ENCODE results near the gene TSPAN16.

The TSPAN16 gene

GRCh38 chr19:11268783-11269267 is 27.1 kb upstream of the TSPAN16 start:
- no peak for DNase-seq (ENCODE audit: low spot score)

- DNase-seq (ENCODE audit: low spot score): no peak
Measured at GRCh38 chr19:11269408-11269807, 26.6 kb upstream of the TSPAN16 start.

GRCh38 chr19:11273296-11273695 is 22.7 kb upstream of the TSPAN16 start:
- peak; percentile 56 for DNase-seq (ENCODE audit: low spot score)

- no peak for DNase-seq (ENCODE audit: low spot score)
Measured at GRCh38 chr19:11273989-11274388, 22.0 kb upstream of the TSPAN16 start.

- DNase-seq (ENCODE audit: low spot score): no peak
Measured at GRCh38 chr19:11274533-11275086, 21.4 kb upstream of the TSPAN16 start.

- DNase-seq (ENCODE audit: low spot score): no peak
Measured at GRCh38 chr19:11278670-11279069, 17.3 kb upstream of the TSPAN16 start.

- DNase-seq (ENCODE audit: low spot score): peak; percentile 23
Measured at GRCh38 chr19:11279505-11280236, 16.3 kb upstream of the TSPAN16 start.

GRCh38 chr19:11281356-11282049 is 14.5 kb upstream of the TSPAN16 start:
- DNase-seq (ENCODE audit: low spot score): no peak

GRCh38 chr19:11284515-11284914 is 11.4 kb upstream of the TSPAN16 start:
- no peak for DNase-seq (ENCODE audit: low spot score)

GRCh38 chr19:11286312-11286974 is 9.5 kb upstream of the TSPAN16 start:
- DNase-seq (ENCODE audit: low spot score): no peak

GRCh38 chr19:11288349-11288748 is 7.6 kb upstream of the TSPAN16 start:
- no peak for DNase-seq (ENCODE audit: low spot score)

- DNase-seq (ENCODE audit: low spot score): no peak
Measured at GRCh38 chr19:11290256-11290655, 5.7 kb upstream of the TSPAN16 start.

GRCh38 chr19:11291415-11291814 is 4.5 kb upstream of the TSPAN16 start:
- DNase-seq (ENCODE audit: low spot score): no peak

GRCh38 chr19:11291991-11292390 is 4.0 kb upstream of the TSPAN16 start:
- DNase-seq (ENCODE audit: low spot score): no peak

GRCh38 chr19:11293433-11294389 is 2.2 kb upstream of the TSPAN16 start:
- peak; percentile 93 for DNase-seq (ENCODE audit: low spot score)

- no peak for DNase-seq (ENCODE audit: low spot score)
Measured at GRCh38 chr19:11295180-11295579, 780 bp upstream of the TSPAN16 start.

GRCh38 chr19:11296264-11296663 is 304 bp downstream of the TSPAN16 start:
- no peak for DNase-seq (ENCODE audit: low spot score)

- no peak for DNase-seq (ENCODE audit: low spot score)
Measured at GRCh38 chr19:11299946-11300810, 4.2 kb downstream of the TSPAN16 start.

- DNase-seq (ENCODE audit: low spot score): no peak
Measured at GRCh38 chr19:11300811-11301120, 4.8 kb downstream of the TSPAN16 start.

GRCh38 chr19:11304936-11305335 is 9.0 kb downstream of the TSPAN16 start:
- no peak for DNase-seq (ENCODE audit: low spot score)

GRCh38 chr19:11306337-11306736 is 10.4 kb downstream of the TSPAN16 start:
- DNase-seq (ENCODE audit: low spot score): no peak

Data from kidney tubule cell (primary cell).